OCI-LY1 (cell line): ENCODE measurements around the gene WDR93.

Experiments
- H2AFZ ChIP-seq: fragments of 200-600 bp; sonication (generic), shearing (Covaris generic); 2 replicates; pipeline ENCODE4 v1.6.0; 2014; ENCODE audit warnings: antibody characterized with exemption, mild to moderate bottlenecking, low read length
- H3F3A ChIP-seq: fragments of 200-600 bp; sonication (generic), shearing (Covaris generic); 2 replicates; pipeline ENCODE4 v1.6.0; 2014; ENCODE audit warnings: mild to moderate bottlenecking, antibody characterized with exemption, low read length, moderate library complexity; ENCODE audit not compliant: insufficient read depth
- H3K27ac ChIP-seq: fragments of 200-600 bp; sonication (generic); 2 replicates; pipeline ENCODE4 v1.5.1; 2014; ENCODE audit warnings: low read length, mixed run types, mild to moderate bottlenecking, low read depth; ENCODE audit not compliant: poor library complexity, severe bottlenecking
- H3K27me3 ChIP-seq: fragments of 200-600 bp; sonication (generic); 2 replicates; pipeline ENCODE4 v1.6.0; 2014; ENCODE audit warnings: antibody characterized with exemption, mild to moderate bottlenecking, low read length, moderate library complexity; ENCODE audit not compliant: insufficient read depth
- H3K36me3 ChIP-seq: fragments of 200-600 bp; sonication (generic); 2 replicates; pipeline ENCODE4 v1.6.1; 2014; ENCODE audit warnings: mild to moderate bottlenecking, antibody characterized with exemption, low read length, moderate library complexity, mixed read lengths; ENCODE audit not compliant: insufficient read depth
- H3K4me1 ChIP-seq: fragments of 200-600 bp; sonication (generic); 2 replicates; pipeline ENCODE4 v1.5.1; 2014; ENCODE audit warnings: mild to moderate bottlenecking, low read length, moderate library complexity; ENCODE audit not compliant: insufficient read depth, severe bottlenecking
- H3K4me2 ChIP-seq: fragments of 200-600 bp; sonication (generic), shearing (Covaris generic); 2 replicates; pipeline ENCODE4 v1.6.1; 2014; ENCODE audit warnings: low read length
- H3K4me3 ChIP-seq: fragments of 200-600 bp; sonication (generic); 2 replicates; pipeline ENCODE4 v1.5.1; 2014; ENCODE audit warnings: low read length, low read depth, mild to moderate bottlenecking, mixed read lengths; ENCODE audit not compliant: poor library complexity, severe bottlenecking
- H3K79me2 ChIP-seq: fragments of 200-600 bp; shearing (Covaris generic); 2 replicates; pipeline ENCODE4 v1.6.1; 2016; ENCODE audit warnings: mixed run types, low read length, mixed read lengths; ENCODE audit not compliant: insufficient read depth
- H3K9ac ChIP-seq: fragments of 200-600 bp; sonication (generic), shearing (Covaris generic); 2 replicates; pipeline ENCODE4 v1.6.1; 2014; ENCODE audit warnings: mild to moderate bottlenecking, low read length, mixed read lengths
- H3K9me2 ChIP-seq: fragments of 200-600 bp; sonication (generic), shearing (Covaris generic); 2 replicates; pipeline ENCODE4 v1.6.1; 2014; ENCODE audit warnings: low read depth, mild to moderate bottlenecking, low read length, mixed read lengths
- H3K9me3 ChIP-seq: fragments of 200-600 bp; shearing (Covaris generic); 2 replicates; pipeline ENCODE4 v1.6.1; 2014; ENCODE audit warnings: low read length, mixed read lengths
- H4K20me1 ChIP-seq: fragments of 200-600 bp; sonication (generic), shearing (Covaris generic); 2 replicates; pipeline ENCODE4 v1.6.0; 2016; ENCODE audit warnings: mild to moderate bottlenecking, low read length; ENCODE audit not compliant: insufficient read depth
- EZH2 ChIP-seq: fragments of 200-600 bp; sonication (generic), shearing (Covaris generic); IDR thresholded peaks from 2 replicates; pipeline ENCODE4 v1.8.0; 2017; ENCODE audit warnings: borderline replicate concordance, mixed run types, mild to moderate bottlenecking, antibody characterized with exemption, low read length, moderate library complexity, mixed read lengths
- TF ChIP-seq, protein P1 (sequence below): fragments of 200-600 bp; sonication (generic), shearing (Covaris generic); IDR thresholded peaks from 2 replicates; pipeline ENCODE4 v1.5.1; 2017; ENCODE audit warnings: mild to moderate bottlenecking, antibody characterized with exemption, low read length, moderate library complexity, mixed read lengths

The WDR93 gene

DNA sequence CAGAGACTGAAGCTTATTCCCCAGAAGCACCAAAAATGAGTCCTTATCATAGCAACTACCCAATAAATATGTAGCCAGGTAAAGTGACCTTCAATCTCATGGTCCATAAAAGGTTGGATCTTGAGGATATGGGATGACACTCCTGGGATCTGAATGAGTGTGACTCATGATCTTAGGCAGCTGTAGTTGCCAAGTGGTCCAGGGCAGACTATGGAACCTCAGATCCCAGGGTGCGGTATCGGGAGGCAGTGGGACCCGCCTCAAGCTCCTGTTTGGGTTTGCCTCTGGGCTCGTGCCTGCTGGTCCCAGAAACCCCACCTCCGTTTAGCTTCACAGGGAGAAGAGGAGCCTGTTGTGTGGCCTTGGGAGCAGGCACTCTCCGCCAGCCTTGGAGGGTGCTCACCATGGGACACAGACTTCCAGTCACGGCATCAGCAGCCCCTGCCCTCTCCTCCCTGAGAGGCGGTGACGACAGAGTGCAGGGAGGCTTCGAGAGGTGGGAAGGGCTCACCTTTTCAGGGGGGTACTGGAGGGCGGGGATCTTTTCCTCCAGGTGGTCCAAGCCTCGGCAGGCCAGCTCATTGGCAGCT, 19.5 kb upstream of the WDR93 start:
- Histone ChIP-seq H3K36me3 (no peaks in the 10 kb centered on the region), H3K4me1 (no peaks in the 10 kb centered on the region), H3K79me2 (no peaks in the 10 kb centered on the region), H3K9ac (no peak overlapping the region), H2AFZ (no peak overlapping the region), H3K9me2 (no peaks in the 10 kb centered on the region), H3K4me3 (no peak overlapping the region), H3K4me2 (no peak overlapping the region), H3K27me3 (no peaks in the 10 kb centered on the region), H3K27ac (no peak overlapping the region), H3F3A (no peaks in the 10 kb centered on the region), H4K20me1 (no peaks in the 10 kb centered on the region), H3K9me3 (no peaks in the 10 kb centered on the region)
- TF ChIP-seq EZH2 = no peak
- TF ChIP-seq, protein P1, sequence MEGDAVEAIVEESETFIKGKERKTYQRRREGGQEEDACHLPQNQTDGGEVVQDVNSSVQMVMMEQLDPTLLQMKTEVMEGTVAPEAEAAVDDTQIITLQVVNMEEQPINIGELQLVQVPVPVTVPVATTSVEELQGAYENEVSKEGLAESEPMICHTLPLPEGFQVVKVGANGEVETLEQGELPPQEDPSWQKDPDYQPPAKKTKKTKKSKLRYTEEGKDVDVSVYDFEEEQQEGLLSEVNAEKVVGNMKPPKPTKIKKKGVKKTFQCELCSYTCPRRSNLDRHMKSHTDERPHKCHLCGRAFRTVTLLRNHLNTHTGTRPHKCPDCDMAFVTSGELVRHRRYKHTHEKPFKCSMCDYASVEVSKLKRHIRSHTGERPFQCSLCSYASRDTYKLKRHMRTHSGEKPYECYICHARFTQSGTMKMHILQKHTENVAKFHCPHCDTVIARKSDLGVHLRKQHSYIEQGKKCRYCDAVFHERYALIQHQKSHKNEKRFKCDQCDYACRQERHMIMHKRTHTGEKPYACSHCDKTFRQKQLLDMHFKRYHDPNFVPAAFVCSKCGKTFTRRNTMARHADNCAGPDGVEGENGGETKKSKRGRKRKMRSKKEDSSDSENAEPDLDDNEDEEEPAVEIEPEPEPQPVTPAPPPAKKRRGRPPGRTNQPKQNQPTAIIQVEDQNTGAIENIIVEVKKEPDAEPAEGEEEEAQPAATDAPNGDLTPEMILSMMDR = no peak

DNA sequence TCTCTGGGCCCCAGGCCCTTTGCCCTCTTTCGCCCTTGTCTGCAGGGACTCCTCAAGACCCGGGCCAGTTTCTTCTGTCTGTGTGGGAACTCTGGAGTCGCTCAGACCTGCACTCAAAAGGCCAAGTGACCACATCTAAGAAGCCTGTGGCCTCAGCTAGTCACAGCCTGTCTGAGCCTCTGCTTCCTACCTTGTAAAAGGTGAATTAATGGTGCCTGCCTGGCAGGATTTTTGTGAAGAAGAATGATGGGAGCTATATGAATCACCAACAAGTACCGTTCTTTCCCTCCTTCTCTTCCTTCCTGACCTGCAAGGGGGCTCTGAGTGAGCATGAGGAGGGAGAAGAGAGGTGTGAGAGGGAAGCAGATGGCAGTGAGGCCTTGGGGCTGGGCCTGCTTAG, 18.9 kb upstream of the WDR93 start:
- no peak overlapping the region for H3K27ac ChIP-seq
- no peak overlapping the region for H3K9ac ChIP-seq
- H3K36me3 ChIP-seq = no peaks in the 10 kb centered on the region
- H3K9me2 ChIP-seq = no peaks in the 10 kb centered on the region
- no peak overlapping the region for H3K4me2 ChIP-seq
- TF ChIP-seq, protein P1 = no peak
- no peak for TF ChIP-seq EZH2
- no peaks in the 10 kb centered on the region for H4K20me1 ChIP-seq
- H3K9me3 ChIP-seq = no peaks in the 10 kb centered on the region
- no peaks in the 10 kb centered on the region for H3K27me3 ChIP-seq
- H3K79me2 ChIP-seq = no peaks in the 10 kb centered on the region
- H3K4me3 ChIP-seq = no peak overlapping the region
- no peak overlapping the region for H2AFZ ChIP-seq
- no peaks in the 10 kb centered on the region for H3F3A ChIP-seq
- no peaks in the 10 kb centered on the region for H3K4me1 ChIP-seq

DNA sequence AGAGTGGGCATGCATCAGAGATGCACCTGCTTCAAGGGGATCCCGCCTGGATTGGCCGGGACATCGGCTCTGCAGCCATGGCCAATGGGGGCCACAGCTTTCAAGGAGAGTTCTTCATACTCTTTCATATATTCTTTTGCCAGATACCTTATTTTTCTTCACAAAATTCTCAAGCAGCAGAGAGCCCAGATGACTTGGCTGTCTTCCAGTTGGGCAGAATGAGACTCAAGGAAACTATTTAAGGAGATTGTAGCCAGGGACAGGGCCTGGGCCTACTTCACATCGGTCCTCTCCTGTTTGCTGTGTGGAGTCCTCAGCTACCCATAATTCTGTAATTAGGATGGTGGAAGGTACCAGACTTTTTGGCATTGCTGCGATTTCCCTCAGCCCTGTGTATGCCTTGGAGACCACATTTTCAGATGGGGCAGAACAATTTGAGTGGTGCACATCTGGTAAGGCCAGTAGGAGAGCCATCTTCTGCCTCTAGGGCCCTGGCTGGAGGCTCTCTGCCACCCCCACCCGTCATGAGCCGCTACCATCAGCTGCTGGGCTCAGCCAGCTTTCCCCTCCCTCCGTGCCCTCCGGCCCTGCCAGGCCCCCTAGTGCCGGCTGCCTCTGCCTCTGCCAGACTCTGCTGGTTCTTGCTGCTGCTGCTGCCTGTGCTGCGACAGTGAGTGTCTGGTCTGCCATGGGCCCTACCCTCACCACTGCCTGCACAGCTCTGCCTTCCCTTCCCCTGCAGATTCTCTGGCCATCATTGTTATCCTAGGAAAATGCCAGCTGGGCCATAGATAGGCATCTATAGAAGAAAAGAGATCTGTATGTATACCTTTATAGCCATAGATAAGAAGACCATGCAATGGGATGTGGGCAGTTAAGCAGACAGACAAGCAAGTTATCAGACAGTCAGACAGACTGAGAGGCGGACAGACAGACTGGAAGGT, 18.1 kb upstream of the WDR93 start:
- no peaks in the 10 kb centered on the region for H3K9me2 ChIP-seq
- H2AFZ ChIP-seq = no peak overlapping the region
- no peaks in the 10 kb centered on the region for H3F3A ChIP-seq
- H3K4me2 ChIP-seq = no peak overlapping the region
- no peaks in the 10 kb centered on the region for H3K4me1 ChIP-seq
- no peak overlapping the region for H3K27ac ChIP-seq
- H3K36me3 ChIP-seq = no peaks in the 10 kb centered on the region
- no peaks in the 10 kb centered on the region for H3K79me2 ChIP-seq
- no peaks in the 10 kb centered on the region for H4K20me1 ChIP-seq
- no peaks in the 10 kb centered on the region for H3K9me3 ChIP-seq
- no peak for TF ChIP-seq EZH2
- TF ChIP-seq, protein P1 = no peak
- H3K4me3 ChIP-seq = no peak overlapping the region
- H3K9ac ChIP-seq = no peak overlapping the region
- H3K27me3 ChIP-seq = no peaks in the 10 kb centered on the region
